Ishikawa (cell line): Measurements from ENCODE around the gene KRT7.

ENCODE experiments used
- CEBPB ChIP-seq: IDR thresholded peaks from 2 replicates; pipeline ENCODE4 v1.6.1; 2012
- CREB1 ChIP-seq: IDR thresholded peaks from 2 replicates; pipeline ENCODE4 v1.6.1; 2012; ENCODE audit warnings: low read depth
- EGR1 ChIP-seq: IDR thresholded peaks from 2 replicates; pipeline ENCODE4 v1.6.1; 2012
- EP300 ChIP-seq: IDR thresholded peaks from 2 replicates; pipeline ENCODE4 v1.6.1; 2012; ENCODE audit warnings: borderline replicate concordance
- FOXM1 ChIP-seq: IDR thresholded peaks from 2 replicates; pipeline ENCODE4 v1.6.1; 2012; ENCODE audit warnings: low read depth, borderline replicate concordance
- NFIC ChIP-seq: IDR thresholded peaks from 2 replicates; pipeline ENCODE4 v1.6.1; 2012
- RAD21 ChIP-seq: IDR thresholded peaks from 2 replicates; pipeline ENCODE4 v1.6.1; 2012; ENCODE audit warnings: low read depth
- TAF1 ChIP-seq: IDR thresholded peaks from 2 replicates; pipeline ENCODE4 v1.6.1; 2012; ENCODE audit warnings: low read depth, mild to moderate bottlenecking
- TCF12 ChIP-seq: IDR thresholded peaks from 2 replicates; pipeline ENCODE4 v1.6.1; 2012; ENCODE audit warnings: low read depth
- TEAD4 ChIP-seq: IDR thresholded peaks from 2 replicates; pipeline ENCODE4 v1.6.1; 2012
- USF1 ChIP-seq: IDR thresholded peaks from 2 replicates; pipeline ENCODE4 v1.6.1; 2012
- YY1 ChIP-seq: IDR thresholded peaks from 2 replicates; pipeline ENCODE4 v1.6.1; 2012; ENCODE audit warnings: low read depth
- ZBTB7A ChIP-seq: IDR thresholded peaks from 2 replicates; pipeline ENCODE4 v1.6.1; 2012; ENCODE audit warnings: low read depth
- TF ChIP-seq, protein P1 (sequence below): IDR thresholded peaks from 2 replicates; pipeline ENCODE4 v1.6.1; 2012
- TF ChIP-seq, protein P2 (sequence below): IDR thresholded peaks from 2 replicates; pipeline ENCODE4 v1.6.1; 2012; ENCODE audit warnings: low read depth, mild to moderate bottlenecking

The KRT7 gene

GRCh38 chr12:52217223-52217622 lies 15.8 kb upstream of the KRT7 start:
- TF ChIP-seq TEAD4, result peak; percentile 96
- peak; percentile 61; the same call in 1 of the 2 replicates for TF ChIP-seq TAF1
- TF ChIP-seq TCF12, result peak; percentile 98
- TF ChIP-seq NFIC, result peak; percentile 100
- no peak; the same call in 1 of the 2 replicates for TF ChIP-seq CREB1
- peak; percentile 71 for TF ChIP-seq CEBPB
- TF ChIP-seq EP300, result peak; percentile 98
- peak; percentile 60 for TF ChIP-seq RAD21
- TF ChIP-seq ZBTB7A, result peak; percentile 88
- TF ChIP-seq YY1, result peak; percentile 86
- TF ChIP-seq, protein P1, sequence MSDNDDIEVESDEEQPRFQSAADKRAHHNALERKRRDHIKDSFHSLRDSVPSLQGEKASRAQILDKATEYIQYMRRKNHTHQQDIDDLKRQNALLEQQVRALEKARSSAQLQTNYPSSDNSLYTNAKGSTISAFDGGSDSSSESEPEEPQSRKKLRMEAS, result peak; percentile 99
- peak; percentile 100 for TF ChIP-seq EGR1
- TF ChIP-seq, protein P2, sequence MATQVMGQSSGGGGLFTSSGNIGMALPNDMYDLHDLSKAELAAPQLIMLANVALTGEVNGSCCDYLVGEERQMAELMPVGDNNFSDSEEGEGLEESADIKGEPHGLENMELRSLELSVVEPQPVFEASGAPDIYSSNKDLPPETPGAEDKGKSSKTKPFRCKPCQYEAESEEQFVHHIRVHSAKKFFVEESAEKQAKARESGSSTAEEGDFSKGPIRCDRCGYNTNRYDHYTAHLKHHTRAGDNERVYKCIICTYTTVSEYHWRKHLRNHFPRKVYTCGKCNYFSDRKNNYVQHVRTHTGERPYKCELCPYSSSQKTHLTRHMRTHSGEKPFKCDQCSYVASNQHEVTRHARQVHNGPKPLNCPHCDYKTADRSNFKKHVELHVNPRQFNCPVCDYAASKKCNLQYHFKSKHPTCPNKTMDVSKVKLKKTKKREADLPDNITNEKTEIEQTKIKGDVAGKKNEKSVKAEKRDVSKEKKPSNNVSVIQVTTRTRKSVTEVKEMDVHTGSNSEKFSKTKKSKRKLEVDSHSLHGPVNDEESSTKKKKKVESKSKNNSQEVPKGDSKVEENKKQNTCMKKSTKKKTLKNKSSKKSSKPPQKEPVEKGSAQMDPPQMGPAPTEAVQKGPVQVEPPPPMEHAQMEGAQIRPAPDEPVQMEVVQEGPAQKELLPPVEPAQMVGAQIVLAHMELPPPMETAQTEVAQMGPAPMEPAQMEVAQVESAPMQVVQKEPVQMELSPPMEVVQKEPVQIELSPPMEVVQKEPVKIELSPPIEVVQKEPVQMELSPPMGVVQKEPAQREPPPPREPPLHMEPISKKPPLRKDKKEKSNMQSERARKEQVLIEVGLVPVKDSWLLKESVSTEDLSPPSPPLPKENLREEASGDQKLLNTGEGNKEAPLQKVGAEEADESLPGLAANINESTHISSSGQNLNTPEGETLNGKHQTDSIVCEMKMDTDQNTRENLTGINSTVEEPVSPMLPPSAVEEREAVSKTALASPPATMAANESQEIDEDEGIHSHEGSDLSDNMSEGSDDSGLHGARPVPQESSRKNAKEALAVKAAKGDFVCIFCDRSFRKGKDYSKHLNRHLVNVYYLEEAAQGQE, result peak; percentile 53; the same call in 1 of the 2 replicates
- peak; percentile 72 for TF ChIP-seq USF1
- TF ChIP-seq FOXM1, result peak; percentile 95

- TF ChIP-seq, protein P1, result no peak
- TF ChIP-seq RAD21, result no peak
- no peak for TF ChIP-seq EP300
- no peak for TF ChIP-seq NFIC
- no peak for TF ChIP-seq YY1
- TF ChIP-seq, protein P2, result no peak
- TF ChIP-seq TEAD4, result no peak
- TF ChIP-seq FOXM1, result no peak
- no peak for TF ChIP-seq CEBPB
Observed at GRCh38 chr12:52218001-52218400, 15.0 kb upstream of the KRT7 start.

- TF ChIP-seq CREB1 (no peak), USF1 (no peak), ZBTB7A (no peak), TCF12 (no peak), TEAD4 (no peak), TAF1 (no peak), FOXM1 (no peak), EGR1 (no peak), NFIC (no peak), YY1 (no peak), EP300 (no peak), CEBPB (no peak), RAD21 (no peak)
- TF ChIP-seq, protein P1, result no peak
- TF ChIP-seq, protein P2, result no peak
Observed at GRCh38 chr12:52220477-52220876, 12.6 kb upstream of the KRT7 start.

- TF ChIP-seq TCF12 (no peak), YY1 (no peak)
Observed at GRCh38 chr12:52221070-52221781, 11.8 kb upstream of the KRT7 start.
